Esophagus muscularis mucosa (tissue), 3 donors: ENCODE measurements around the gene PHF2.

Experiments
- POLR2A ChIP-seq: fragments of 450-650 bp; IDR thresholded peaks from one replicate; pipeline ENCODE4 v1.6.1; 2017; ENCODE audit warnings: antibody characterized with exemption, moderate library complexity, mild to moderate bottlenecking, low read depth
- TF ChIP-seq, protein P1 (sequence below), 3 experiments: fragments of 200-600 bp in 2 of 3; fragments of 450-650 bp in 1 of 3; sonication (generic) in 2 of 3; IDR thresholded peaks; one replicate each; pipeline ENCODE4 v1.5.1; 2017 to 2019; ENCODE audit warnings: antibody characterized with exemption in 3 of 3, mild to moderate bottlenecking in 2 of 3, moderate library complexity in 1 of 3

DNA sequence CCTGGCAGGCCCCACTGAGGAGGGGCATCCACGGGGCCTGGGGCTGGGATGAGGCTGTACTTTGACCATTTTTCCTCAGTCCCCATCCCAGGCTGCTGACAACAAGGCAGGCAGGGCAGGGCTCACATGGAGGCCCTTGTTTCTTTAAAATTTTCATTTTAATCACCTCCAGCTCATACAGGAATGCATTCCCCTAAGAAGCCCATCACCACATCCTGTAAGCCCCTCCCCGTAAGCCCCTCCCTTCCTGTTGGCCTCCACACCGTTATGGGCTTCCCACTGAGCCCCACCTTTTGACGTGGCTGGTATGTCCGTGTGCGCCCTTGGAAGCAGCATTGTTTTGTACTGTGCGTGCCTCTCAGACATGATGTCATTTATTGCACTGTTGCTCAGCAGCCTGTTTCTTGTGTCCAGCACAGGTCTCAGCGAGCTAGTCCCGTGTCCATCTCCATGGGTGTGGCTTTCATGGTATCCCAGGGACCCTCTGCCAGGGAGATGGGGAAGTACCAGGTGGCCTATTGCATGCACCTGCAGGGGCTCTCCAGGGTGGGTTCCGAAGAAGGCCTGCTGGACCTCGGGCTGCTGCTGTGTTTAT, 22.4 kb downstream of the PHF2 start:
- no peak for TF ChIP-seq POLR2A
- TF ChIP-seq, protein P1, sequence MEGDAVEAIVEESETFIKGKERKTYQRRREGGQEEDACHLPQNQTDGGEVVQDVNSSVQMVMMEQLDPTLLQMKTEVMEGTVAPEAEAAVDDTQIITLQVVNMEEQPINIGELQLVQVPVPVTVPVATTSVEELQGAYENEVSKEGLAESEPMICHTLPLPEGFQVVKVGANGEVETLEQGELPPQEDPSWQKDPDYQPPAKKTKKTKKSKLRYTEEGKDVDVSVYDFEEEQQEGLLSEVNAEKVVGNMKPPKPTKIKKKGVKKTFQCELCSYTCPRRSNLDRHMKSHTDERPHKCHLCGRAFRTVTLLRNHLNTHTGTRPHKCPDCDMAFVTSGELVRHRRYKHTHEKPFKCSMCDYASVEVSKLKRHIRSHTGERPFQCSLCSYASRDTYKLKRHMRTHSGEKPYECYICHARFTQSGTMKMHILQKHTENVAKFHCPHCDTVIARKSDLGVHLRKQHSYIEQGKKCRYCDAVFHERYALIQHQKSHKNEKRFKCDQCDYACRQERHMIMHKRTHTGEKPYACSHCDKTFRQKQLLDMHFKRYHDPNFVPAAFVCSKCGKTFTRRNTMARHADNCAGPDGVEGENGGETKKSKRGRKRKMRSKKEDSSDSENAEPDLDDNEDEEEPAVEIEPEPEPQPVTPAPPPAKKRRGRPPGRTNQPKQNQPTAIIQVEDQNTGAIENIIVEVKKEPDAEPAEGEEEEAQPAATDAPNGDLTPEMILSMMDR (IDR thresholded peaks at IDR 0.05) = no peak
